Mesodermal cell (in vitro differentiated cells): ENCODE results near the gene ST3GAL2.
A peak's percentile ranks its signal among the peaks of the same experiment; 100 is the strongest.
"Not testable (repeated sequence)": the region's sequence is repeated elsewhere in the genome, so short reads cannot be mapped to it uniquely, and the experiment has no call there.

Experiments used
- H3K27ac ChIP-seq: 2 replicates; pipeline ENCODE4 v1.7.0; 2013; ENCODE audit warnings: mild to moderate bottlenecking, low read depth, low read length, moderate library complexity; ENCODE audit not compliant: severe bottlenecking
- H3K36me3 ChIP-seq: 2 replicates; pipeline ENCODE4 v1.7.1; 2013; ENCODE audit warnings: mild to moderate bottlenecking, low read length, moderate library complexity; ENCODE audit not compliant: control insufficient read depth, insufficient read depth
- H3K4me1 ChIP-seq: one replicate; pipeline ENCODE4 v1.7.1; 2013; ENCODE audit warnings: mild to moderate bottlenecking, low read length; ENCODE audit not compliant: insufficient read depth, control insufficient read depth, poor library complexity, severe bottlenecking
- H3K4me3 ChIP-seq: 2 replicates; pipeline ENCODE4 v1.7.0; 2013; ENCODE audit warnings: low read length, control low read depth, mild to moderate bottlenecking; ENCODE audit not compliant: insufficient read depth, poor library complexity, severe bottlenecking; ENCODE audit errors: extremely low read depth
- H3K9me3 ChIP-seq: 2 replicates; pipeline ENCODE4 v1.7.1; 2013; ENCODE audit warnings: mild to moderate bottlenecking, low read length, moderate library complexity; ENCODE audit not compliant: control insufficient read depth
- WGBS, 2 experiments: methylation state at CpG; one replicate each; pipeline ENCODE4 v1.1.5; 2013; ENCODE audit warnings: missing lambda C conversion rate in 2 of 2; ENCODE audit not compliant: insufficient coverage in 2 of 2; 5-methylcytosine and 5-hydroxymethylcytosine counted together

Gene ST3GAL2

DNA sequence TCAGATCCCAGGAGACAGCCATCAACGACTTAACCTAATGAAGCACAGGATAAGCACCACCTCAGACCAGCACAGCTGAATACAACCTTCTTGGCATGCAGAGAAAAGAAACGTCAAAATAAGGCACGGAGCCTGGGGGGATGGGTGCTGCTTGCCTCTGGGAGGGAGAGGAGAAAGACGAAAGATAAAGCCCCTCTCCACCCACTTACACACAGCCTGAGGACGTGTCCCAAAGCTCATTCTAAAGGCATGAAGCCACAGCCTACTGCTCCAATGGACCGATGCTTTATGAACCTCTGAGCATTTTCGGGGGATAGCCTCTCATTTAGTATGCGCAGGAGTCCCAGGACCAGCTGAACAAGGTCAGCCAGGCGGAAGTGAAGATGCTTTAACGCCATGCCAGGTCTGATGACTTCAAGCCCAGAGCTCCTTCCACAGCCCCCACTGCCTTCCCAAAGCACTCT lies 31.1 kb downstream of the ST3GAL2 start:
- no peaks in the 10 kb centered on the region for H3K9me3 ChIP-seq
- H3K36me3 ChIP-seq = peaks cover 38% of the 10 kb centered on the region
- H3K4me3 ChIP-seq = no peak overlapping the region
- H3K27ac ChIP-seq = no peak overlapping the region
- 78 to 81% methylated on average over 6 to 7 of the region's 10 CpGs for WGBS, 2 experiments
- H3K4me1 ChIP-seq = peaks cover 12% of the 10 kb centered on the region

DNA sequence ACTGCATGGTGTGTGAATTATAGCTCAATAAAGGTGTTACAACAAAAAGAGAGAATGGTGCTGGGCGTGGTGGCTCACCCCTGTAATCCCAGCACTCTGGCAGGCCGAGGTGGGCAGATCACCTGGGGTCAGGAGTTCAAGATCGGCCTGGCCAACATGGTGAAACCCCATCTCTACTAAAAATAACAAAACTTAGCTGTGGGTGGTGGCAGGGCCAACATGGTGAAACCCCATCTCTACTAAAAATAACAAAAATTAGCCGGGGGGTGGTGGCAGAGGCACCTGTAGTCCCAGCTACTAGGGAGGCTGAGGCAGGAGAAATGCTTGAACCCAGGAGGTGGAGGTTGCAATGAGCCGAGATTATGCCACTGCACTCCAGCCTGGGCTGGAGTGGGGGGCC lies 32.8 kb downstream of the ST3GAL2 start:
- Histone ChIP-seq H3K36me3 (peaks cover 21% of the 10 kb centered on the region), H3K4me1 (peaks cover 12% of the 10 kb centered on the region)
- H3K9me3 ChIP-seq, H3K4me3 ChIP-seq, H3K27ac ChIP-seq: not testable (repeated sequence)
- WGBS, 2 experiments = 92 to 100% methylated on average over 3 to 5 of the region's 5 CpGs

DNA sequence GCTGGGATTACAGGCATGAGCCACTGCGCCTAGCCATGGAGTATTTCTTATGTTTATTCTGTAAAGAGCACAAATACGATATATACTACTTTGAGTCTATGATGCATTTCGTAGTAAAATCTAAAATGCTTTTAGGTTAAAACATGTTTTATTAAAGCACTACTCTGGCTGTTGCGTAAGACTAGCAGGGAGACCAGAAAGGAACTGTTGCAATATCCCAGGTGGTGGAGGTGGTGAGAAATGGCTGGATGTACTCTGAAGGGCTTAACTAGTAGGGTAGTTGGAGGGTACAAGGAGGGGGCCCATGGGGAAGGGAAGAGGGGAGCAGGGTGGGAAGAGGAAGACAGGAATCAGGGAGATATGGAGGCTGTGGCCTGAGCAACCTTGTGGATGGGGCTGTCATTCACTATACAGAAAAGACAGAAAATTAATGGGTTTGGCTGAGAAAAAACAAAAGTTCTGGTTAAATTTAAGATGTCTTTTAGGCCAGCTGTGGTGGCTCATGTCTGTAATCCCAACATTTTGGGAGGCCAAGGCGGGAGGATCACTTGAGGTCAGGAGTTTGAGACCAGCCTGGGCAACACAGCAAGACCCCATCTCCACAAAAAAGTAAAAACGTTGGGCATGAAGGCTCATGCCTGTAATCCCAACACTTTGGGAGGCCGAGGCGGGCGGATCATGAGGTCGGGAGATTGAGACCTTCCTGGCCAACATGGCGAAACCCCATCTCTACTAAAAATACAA lies 35.8 kb downstream of the ST3GAL2 start:
- no peak overlapping the region for H3K4me3 ChIP-seq
- H3K36me3 ChIP-seq = peaks cover 34% of the 10 kb centered on the region
- H3K9me3 ChIP-seq = no peaks in the 10 kb centered on the region
- H3K27ac ChIP-seq = no peak overlapping the region
- peaks cover 7% of the 10 kb centered on the region for H3K4me1 ChIP-seq
- 93 to 95% methylated on average over 4 to 7 of the region's 11 CpGs for WGBS, 2 experiments

DNA sequence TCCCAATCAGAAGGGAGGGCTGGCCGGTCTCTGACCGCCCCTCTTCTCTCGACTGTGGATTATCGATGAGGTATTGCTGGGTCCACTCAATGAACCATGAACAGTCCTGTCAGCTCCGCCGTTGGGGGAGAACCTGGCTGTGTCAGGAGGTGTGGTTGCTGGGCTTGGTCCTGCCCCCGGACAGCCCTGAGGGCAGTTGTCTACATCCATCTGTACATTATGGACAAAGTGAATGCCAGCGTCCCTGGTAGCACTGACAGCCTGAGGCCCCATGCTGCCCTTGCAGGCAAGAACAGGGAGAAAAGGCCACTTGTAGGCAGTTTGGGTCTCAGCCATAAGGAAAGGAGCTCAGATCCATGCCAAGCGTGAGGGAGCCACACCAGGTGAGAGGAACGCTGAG lies 38.9 kb downstream of the ST3GAL2 start:
- Histone ChIP-seq H3K4me3 (no peak overlapping the region), H3K4me1 (peaks cover 8% of the 10 kb centered on the region), H3K36me3 (peaks cover 46% of the 10 kb centered on the region), H3K27ac (no peak overlapping the region), H3K9me3 (no peaks in the 10 kb centered on the region)
- WGBS, 2 experiments = 85 to 91% methylated on average over 7 to 8 of the region's 10 CpGs

DNA sequence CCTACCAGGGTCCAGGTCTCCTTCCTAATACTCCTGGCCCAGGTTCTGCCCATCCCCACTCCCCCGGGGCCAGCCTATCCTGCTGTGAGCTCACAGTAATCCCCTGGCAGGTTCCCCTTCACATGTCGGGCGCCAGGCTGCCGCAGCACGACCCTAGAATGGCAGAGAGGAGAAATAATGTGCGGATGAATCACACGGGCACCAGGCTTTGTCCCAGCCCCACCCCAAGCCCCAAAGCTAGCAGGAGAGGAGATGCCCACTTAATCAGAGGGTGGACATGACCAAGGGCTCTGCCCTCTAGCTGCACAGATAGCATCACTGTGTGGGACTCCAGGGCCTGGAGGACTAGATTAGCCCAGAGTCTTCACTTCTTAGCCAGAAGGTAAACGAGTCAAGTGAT lies 39.5 kb downstream of the ST3GAL2 start:
- WGBS, 2 experiments = 93 to 98% methylated on average over 6 to 8 of the region's 8 CpGs
- no peaks in the 10 kb centered on the region for H3K9me3 ChIP-seq
- no peak overlapping the region for H3K27ac ChIP-seq
- H3K4me1 ChIP-seq = peaks cover 5% of the 10 kb centered on the region
- H3K36me3 ChIP-seq = peaks cover 52% of the 10 kb centered on the region
- no peak overlapping the region for H3K4me3 ChIP-seq

DNA sequence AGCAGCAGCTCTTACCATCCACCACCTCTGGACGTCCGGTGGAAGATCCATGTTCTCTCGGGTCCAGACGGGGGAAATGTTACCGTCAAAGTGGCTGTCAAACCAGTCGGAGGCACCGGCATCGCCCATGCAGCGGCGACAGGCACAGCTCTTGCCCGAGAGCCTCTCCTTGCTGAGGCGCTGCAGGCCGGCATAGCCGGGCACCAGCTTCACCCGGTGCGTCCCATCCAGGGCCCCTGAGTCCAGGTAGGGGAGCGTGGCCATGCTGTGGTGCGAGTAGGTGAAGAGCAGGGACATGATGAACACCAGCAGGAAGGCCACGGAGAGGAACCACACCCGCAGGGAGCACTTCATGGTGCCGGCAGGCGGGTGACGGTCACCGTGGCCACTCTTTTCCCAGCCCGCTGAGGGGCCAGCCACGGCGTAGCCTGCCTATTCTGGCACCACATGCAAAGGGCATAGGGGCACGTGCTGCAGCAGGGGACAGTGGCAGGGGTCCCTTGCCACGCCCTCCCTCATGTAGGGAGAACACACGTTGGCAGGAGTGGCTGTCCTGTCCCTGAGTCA lies 40.6 kb downstream of the ST3GAL2 start:
- Histone ChIP-seq H3K9me3 (no peaks in the 10 kb centered on the region), H3K4me3 (no peak overlapping the region), H3K4me1 (peaks cover 5% of the 10 kb centered on the region), H3K36me3 (peaks cover 63% of the 10 kb centered on the region), H3K27ac (no peak overlapping the region)
- WGBS, 2 experiments = 96 to 99% methylated on average over 27 to 30 of the region's 30 CpGs

DNA sequence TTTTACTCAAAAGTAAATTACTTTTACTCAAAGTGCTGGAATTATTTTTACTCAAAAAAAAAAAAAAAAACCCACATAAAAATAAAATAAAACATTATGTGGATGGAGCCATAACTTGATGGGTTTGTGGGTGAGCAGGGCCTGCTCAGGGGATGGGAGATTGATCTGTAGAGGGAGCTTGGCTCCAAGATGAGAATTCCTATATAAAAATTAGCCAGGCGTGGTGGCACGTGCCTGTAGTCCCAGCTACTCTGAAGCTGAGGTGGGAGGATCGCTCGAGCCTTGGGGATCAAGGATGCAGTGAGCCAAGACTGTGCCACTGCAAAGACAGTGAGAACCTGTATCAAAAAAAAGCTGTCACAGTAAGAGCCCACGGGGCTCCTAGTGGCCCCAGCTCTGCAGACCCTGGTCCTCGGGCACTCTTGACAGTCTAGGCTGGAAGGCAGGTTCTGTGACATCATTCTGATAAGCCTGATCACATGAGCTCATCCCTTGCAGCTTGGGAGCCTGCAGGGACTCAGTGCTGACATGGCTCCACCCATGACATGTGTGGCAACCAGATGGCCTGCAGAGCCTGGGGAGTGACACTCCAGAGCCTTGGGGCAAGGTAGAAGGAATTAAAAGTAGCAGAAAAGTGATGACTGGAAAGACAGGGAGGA lies 42.5 kb downstream of the ST3GAL2 start:
- 90% methylated on average over 6 of the region's 6 CpGs for WGBS, 2 experiments
- Histone ChIP-seq H3K9me3 (no peaks in the 10 kb centered on the region), H3K4me3 (no peak overlapping the region), H3K36me3 (peaks cover 82% of the 10 kb centered on the region), H3K4me1 (peaks cover 13% of the 10 kb centered on the region), H3K27ac (peak overlapping the region; percentile 16)

DNA sequence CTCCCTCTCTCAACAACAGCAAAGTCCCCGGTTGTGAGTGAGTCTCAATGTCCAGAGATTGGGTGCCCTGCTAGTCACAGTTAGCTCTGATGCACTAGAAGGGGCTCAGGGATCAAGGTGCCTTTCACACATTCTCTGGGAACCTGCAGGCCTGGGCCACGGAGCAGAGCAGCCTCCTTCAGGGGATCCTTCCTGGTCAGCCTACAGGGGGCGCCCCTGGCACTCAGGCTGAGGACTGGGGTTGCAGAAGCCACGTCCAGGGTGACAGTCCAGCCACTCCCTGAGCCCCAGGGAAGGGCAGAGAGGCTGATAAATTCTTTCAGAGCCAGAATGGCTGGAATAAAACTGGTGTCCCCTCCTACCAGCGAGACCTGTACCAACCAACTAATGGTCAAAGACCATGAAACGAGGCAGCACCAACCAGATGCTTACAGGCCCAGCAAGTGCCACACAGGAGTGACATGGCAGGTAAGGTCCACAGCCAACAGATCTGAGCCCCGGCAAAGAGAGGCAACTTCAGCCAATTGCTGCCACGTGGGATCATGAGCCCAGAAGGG lies 43.5 kb downstream of the ST3GAL2 start:
- 50 to 65% methylated on average over 5 to 8 of the region's 8 CpGs for WGBS, 2 experiments
- Histone ChIP-seq H3K4me3 (no peak overlapping the region), H3K4me1 (peaks cover 13% of the 10 kb centered on the region), H3K9me3 (no peaks in the 10 kb centered on the region), H3K36me3 (peaks cover 89% of the 10 kb centered on the region), H3K27ac (no peak overlapping the region)

DNA sequence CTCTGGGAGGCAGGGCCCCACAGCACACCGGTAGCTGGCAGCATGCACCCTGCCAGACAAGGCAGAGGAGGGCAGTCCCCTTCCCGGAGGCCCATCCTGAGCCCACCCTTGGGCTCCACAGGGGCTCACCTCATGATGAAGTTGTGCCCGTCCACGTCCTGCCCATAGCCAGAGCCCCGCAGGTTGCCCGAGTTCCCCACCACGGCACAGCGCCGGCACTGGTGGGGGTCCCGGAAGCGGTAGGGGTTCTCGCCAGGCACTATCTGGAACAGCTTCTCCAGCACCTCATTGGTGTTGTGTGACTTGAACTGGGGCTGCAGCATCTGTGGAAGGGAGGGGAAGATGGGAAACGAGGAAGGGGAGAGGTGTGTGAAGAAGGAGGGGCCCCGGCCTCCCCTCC lies 44.0 kb downstream of the ST3GAL2 start:
- Histone ChIP-seq H3K4me1 (peaks cover 13% of the 10 kb centered on the region), H3K9me3 (no peaks in the 10 kb centered on the region), H3K36me3 (peaks cover 91% of the 10 kb centered on the region), H3K4me3 (no peak overlapping the region), H3K27ac (no peak overlapping the region)
- 95 to 99% methylated on average over 10 to 12 of the region's 14 CpGs for WGBS, 2 experiments

DNA sequence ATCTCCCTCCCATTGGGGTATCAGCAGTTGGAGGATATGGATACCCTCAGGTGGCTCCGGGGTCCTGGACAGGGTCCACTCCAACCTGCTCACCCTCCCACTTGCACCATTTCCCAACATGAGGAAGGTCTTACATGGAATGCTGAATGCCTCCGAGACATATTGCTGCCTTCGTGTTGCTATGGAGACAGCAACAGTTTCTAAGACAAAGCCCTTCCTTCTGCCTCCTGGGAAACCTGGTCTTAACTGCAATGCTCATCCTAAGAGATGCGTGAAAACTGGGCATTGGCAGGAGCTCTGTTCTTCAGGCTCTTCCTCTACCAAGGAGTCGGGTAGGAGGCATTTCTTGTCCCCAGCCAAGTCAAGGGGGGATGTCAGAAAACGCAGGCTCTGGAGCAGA lies 45.2 kb downstream of the ST3GAL2 start:
- H3K27ac ChIP-seq = no peak overlapping the region
- H3K36me3 ChIP-seq = peaks cover 83% of the 10 kb centered on the region
- no peak overlapping the region for H3K4me3 ChIP-seq
- WGBS, 2 experiments = 97 to 100% methylated on average over 6 of the region's 6 CpGs
- H3K9me3 ChIP-seq = no peaks in the 10 kb centered on the region
- peaks cover 13% of the 10 kb centered on the region for H3K4me1 ChIP-seq
